Gastroesophageal sphincter (tissue), 3 donors: Measurements from ENCODE around the gene ZNF562.

Experiments used
- CTCF ChIP-seq, 4 experiments: fragments of 200-600 bp in 2 of 4; fragments of 450-650 bp in 2 of 4; sonication (generic) in 1 of 4; IDR thresholded peaks; one replicate each; pipeline ENCODE4 v1.5.1; 2017 to 2019; ENCODE audit warnings: antibody characterized with exemption in 4 of 4, mild to moderate bottlenecking in 2 of 4, moderate library complexity in 2 of 4
- POLR2A ChIP-seq, 2 donors: fragments of 450-650 bp; IDR thresholded peaks; one replicate each; pipeline ENCODE4 v1.6.1; 2017; ENCODE audit warnings: antibody characterized with exemption in 2 of 2, mild to moderate bottlenecking in 2 of 2, moderate library complexity in 1 of 2

GRCh38 chr19:9700229-9700981 is 25.5 kb upstream of the ZNF562 start:
- TF ChIP-seq POLR2A (IDR thresholded peaks at IDR 0.05): no peak
- TF ChIP-seq CTCF (IDR thresholded peaks at IDR 0.05): no peak
